ENCODE measurements around the gene CRACR2A.

Gene CRACR2A

GRCh38 chr12:3744229-3744901 is 8.5 kb downstream of the CRACR2A start:
- Mint-ChIP-seq H3K36me3 (peaks cover 28% of the 10 kb centered on the region), H3K27me3 (no peaks in the 10 kb centered on the region), H3K27ac (no peak overlapping the region), H3K9me3 (ENCODE audit: low read depth) (no peaks in the 10 kb centered on the region), H3K4me3 (no peak overlapping the region), H3K4me1 (ENCODE audit: low read depth) (peaks cover 21% of the 10 kb centered on the region)

- peaks cover 18% of the 10 kb centered on the region for H3K4me1 Mint-ChIP-seq (ENCODE audit: low read depth)
- no peak overlapping the region for H3K4me3 Mint-ChIP-seq
- H3K9me3 Mint-ChIP-seq (ENCODE audit: low read depth): no peaks in the 10 kb centered on the region
- no peaks in the 10 kb centered on the region for H3K27me3 Mint-ChIP-seq
- peaks cover 26% of the 10 kb centered on the region for H3K36me3 Mint-ChIP-seq
- no peak overlapping the region for H3K27ac Mint-ChIP-seq
These were observed 9.1 kb downstream of the CRACR2A start for GRCh38 chr12:3743803-3744202.

- Mint-ChIP-seq H3K4me1 (ENCODE audit: low read depth) (peaks cover 12% of the 10 kb centered on the region), H3K4me3 (no peak overlapping the region), H3K36me3 (peaks cover 24% of the 10 kb centered on the region), H3K9me3 (ENCODE audit: low read depth) (no peaks in the 10 kb centered on the region), H3K27ac (no peak overlapping the region), H3K27me3 (no peaks in the 10 kb centered on the region)
These were observed 10.8 kb downstream of the CRACR2A start for GRCh38 chr12:3741882-3742672.

GRCh38 chr12:3740480-3741231 is 12.3 kb downstream of the CRACR2A start:
- no peak overlapping the region for H3K27ac Mint-ChIP-seq

GRCh38 chr12:3735432-3735831 is 17.5 kb downstream of the CRACR2A start:
- peaks cover 8% of the 10 kb centered on the region for H3K4me1 Mint-ChIP-seq (ENCODE audit: low read depth)

More at GRCh38 chr12:3740480-3741231, 12.3 kb downstream of the CRACR2A start:
- Mint-ChIP-seq H3K36me3 (peaks cover 11% of the 10 kb centered on the region), H3K27me3 (no peaks in the 10 kb centered on the region), H3K4me3 (no peak overlapping the region), H3K4me1 (ENCODE audit: low read depth) (peaks cover 12% of the 10 kb centered on the region), H3K9me3 (ENCODE audit: low read depth) (no peaks in the 10 kb centered on the region)

GRCh38 chr12:3732901-3733300 is 20.0 kb downstream of the CRACR2A start:
- Mint-ChIP-seq H3K9me3 (ENCODE audit: low read depth) (no peaks in the 10 kb centered on the region), H3K27ac (no peak overlapping the region), H3K4me1 (ENCODE audit: low read depth) (peaks cover 18% of the 10 kb centered on the region), H3K36me3 (peaks cover 26% of the 10 kb centered on the region), H3K27me3 (no peaks in the 10 kb centered on the region), H3K4me3 (no peak overlapping the region)

More at GRCh38 chr12:3735432-3735831, 17.5 kb downstream of the CRACR2A start:
- Mint-ChIP-seq H3K9me3 (ENCODE audit: low read depth) (no peaks in the 10 kb centered on the region), H3K27me3 (no peaks in the 10 kb centered on the region), H3K27ac (no peak overlapping the region), H3K36me3 (peaks cover 14% of the 10 kb centered on the region), H3K4me3 (no peak overlapping the region)

GRCh38 chr12:3730111-3730510 is 22.8 kb downstream of the CRACR2A start:
- H3K36me3 Mint-ChIP-seq: peaks cover 38% of the 10 kb centered on the region
- H3K9me3 Mint-ChIP-seq (ENCODE audit: low read depth): no peaks in the 10 kb centered on the region
- H3K4me3 Mint-ChIP-seq: no peak overlapping the region
- H3K27ac Mint-ChIP-seq: no peak overlapping the region
- H3K4me1 Mint-ChIP-seq (ENCODE audit: low read depth): peaks cover 30% of the 10 kb centered on the region
- no peaks in the 10 kb centered on the region for H3K27me3 Mint-ChIP-seq

- Mint-ChIP-seq H3K27me3 (no peaks in the 10 kb centered on the region), H3K4me1 (ENCODE audit: low read depth) (peaks cover 28% of the 10 kb centered on the region), H3K36me3 (peaks cover 46% of the 10 kb centered on the region), H3K9me3 (ENCODE audit: low read depth) (no peaks in the 10 kb centered on the region), H3K4me3 (no peak overlapping the region), H3K27ac (no peak overlapping the region)
These were observed 24.2 kb downstream of the CRACR2A start for GRCh38 chr12:3728686-3729085.

GRCh38 chr12:3727877-3728632 is 24.9 kb downstream of the CRACR2A start:
- Mint-ChIP-seq H3K4me3 (no peak overlapping the region), H3K27me3 (no peaks in the 10 kb centered on the region), H3K4me1 (ENCODE audit: low read depth) (peaks cover 28% of the 10 kb centered on the region), H3K36me3 (peaks cover 49% of the 10 kb centered on the region), H3K9me3 (ENCODE audit: low read depth) (no peaks in the 10 kb centered on the region), H3K27ac (peak overlapping the region; percentile 67)

GRCh38 chr12:3727354-3727753 is 25.6 kb downstream of the CRACR2A start:
- H3K36me3 Mint-ChIP-seq: peaks cover 56% of the 10 kb centered on the region
- no peaks in the 10 kb centered on the region for H3K27me3 Mint-ChIP-seq
- peaks cover 28% of the 10 kb centered on the region for H3K4me1 Mint-ChIP-seq (ENCODE audit: low read depth)
- no peak overlapping the region for H3K4me3 Mint-ChIP-seq
- H3K27ac Mint-ChIP-seq: no peak overlapping the region
- no peaks in the 10 kb centered on the region for H3K9me3 Mint-ChIP-seq (ENCODE audit: low read depth)

- peaks cover 28% of the 10 kb centered on the region for H3K4me1 Mint-ChIP-seq (ENCODE audit: low read depth)
- no peaks in the 10 kb centered on the region for H3K9me3 Mint-ChIP-seq (ENCODE audit: low read depth)
- no peak overlapping the region for H3K4me3 Mint-ChIP-seq
- peaks cover 53% of the 10 kb centered on the region for H3K36me3 Mint-ChIP-seq
- H3K27me3 Mint-ChIP-seq: no peaks in the 10 kb centered on the region
- H3K27ac Mint-ChIP-seq: no peak overlapping the region
These were observed 26.5 kb downstream of the CRACR2A start for GRCh38 chr12:3726456-3726855.

- no peak overlapping the region for H3K27ac Mint-ChIP-seq
These were observed 27.4 kb downstream of the CRACR2A start for GRCh38 chr12:3725388-3726115.

GRCh38 chr12:3723916-3724805 is 28.7 kb downstream of the CRACR2A start:
- H3K27me3 Mint-ChIP-seq: no peaks in the 10 kb centered on the region
- H3K4me1 Mint-ChIP-seq (ENCODE audit: low read depth): peaks cover 24% of the 10 kb centered on the region
- no peak overlapping the region for H3K27ac Mint-ChIP-seq
- H3K36me3 Mint-ChIP-seq: peaks cover 50% of the 10 kb centered on the region
- H3K9me3 Mint-ChIP-seq (ENCODE audit: low read depth): no peaks in the 10 kb centered on the region
- H3K4me3 Mint-ChIP-seq: no peak overlapping the region

More at GRCh38 chr12:3725388-3726115, 27.4 kb downstream of the CRACR2A start:
- no peaks in the 10 kb centered on the region for H3K9me3 Mint-ChIP-seq (ENCODE audit: low read depth)
- H3K36me3 Mint-ChIP-seq: peaks cover 55% of the 10 kb centered on the region
- H3K27me3 Mint-ChIP-seq: no peaks in the 10 kb centered on the region
- H3K4me1 Mint-ChIP-seq (ENCODE audit: low read depth): peaks cover 28% of the 10 kb centered on the region
- no peak overlapping the region for H3K4me3 Mint-ChIP-seq
